HG03442 (cell line): ENCODE data around the gene C2CD4A.

ENCODE experiments used
- ATAC-seq: cut with Tn5 transposase; IDR thresholded peaks from one replicate; pipeline ENCODE4 v1.9.1; 2021; ENCODE audit warnings: mild to moderate bottlenecking, moderate library complexity; ENCODE audit not compliant: unreplicated experiment

Gene C2CD4A

GRCh38 chr15:62059108-62059815 is 7.5 kb upstream of the C2CD4A start:
- no peak for ATAC-seq

- peak; percentile 68 for ATAC-seq
Observed at GRCh38 chr15:62059816-62060112, 7.0 kb upstream of the C2CD4A start.

DNA sequence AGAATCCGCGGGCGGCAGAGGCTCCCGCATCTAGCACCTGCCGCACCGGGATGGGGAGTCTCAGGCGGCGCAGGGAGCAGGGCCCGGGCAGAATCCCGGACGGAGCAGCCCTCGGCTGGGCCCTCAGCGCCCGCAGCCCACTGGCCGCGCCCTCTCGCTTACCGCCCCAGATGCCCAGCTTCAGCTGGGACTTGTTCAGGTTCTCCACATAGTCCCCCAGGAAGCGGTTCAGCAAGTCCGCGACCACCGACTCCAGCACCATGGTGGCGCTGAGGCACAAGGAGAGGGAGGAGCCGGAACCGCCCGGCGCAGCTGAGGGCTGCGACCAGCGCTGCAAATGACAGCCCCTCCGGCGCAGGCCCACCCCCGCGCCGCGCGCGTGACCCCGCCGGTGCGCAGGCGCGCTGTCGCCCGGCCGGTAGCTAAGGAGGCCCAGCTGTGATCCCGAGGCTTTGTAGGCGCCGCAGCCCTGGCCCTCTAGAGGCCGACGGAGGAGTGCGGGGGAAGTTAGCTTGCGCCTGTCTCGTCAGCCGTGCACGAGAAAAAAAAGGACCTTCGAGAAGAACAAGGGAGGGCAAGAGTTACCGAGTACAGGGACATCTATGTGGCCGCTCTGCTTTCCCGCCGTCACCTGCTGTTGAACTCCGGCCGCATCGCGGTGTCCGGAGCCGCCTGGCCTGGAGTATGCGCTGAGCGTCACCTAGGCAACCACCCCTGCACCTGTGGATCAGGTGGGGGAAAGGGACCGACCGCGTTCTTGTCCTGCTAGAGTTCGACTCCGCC is 6.5 kb upstream of the C2CD4A start, which contains the start of gene VPS13C:
VPS13C (minus strand) TSS at position 335 of the 783 bp plus-strand sequence; CDS start at position 262, 73 bp downstream.
- ATAC-seq = peak; percentile 81

GRCh38 chr15:62060896-62061280 is 5.9 kb upstream of the C2CD4A start:
- ATAC-seq = no peak

DNA sequence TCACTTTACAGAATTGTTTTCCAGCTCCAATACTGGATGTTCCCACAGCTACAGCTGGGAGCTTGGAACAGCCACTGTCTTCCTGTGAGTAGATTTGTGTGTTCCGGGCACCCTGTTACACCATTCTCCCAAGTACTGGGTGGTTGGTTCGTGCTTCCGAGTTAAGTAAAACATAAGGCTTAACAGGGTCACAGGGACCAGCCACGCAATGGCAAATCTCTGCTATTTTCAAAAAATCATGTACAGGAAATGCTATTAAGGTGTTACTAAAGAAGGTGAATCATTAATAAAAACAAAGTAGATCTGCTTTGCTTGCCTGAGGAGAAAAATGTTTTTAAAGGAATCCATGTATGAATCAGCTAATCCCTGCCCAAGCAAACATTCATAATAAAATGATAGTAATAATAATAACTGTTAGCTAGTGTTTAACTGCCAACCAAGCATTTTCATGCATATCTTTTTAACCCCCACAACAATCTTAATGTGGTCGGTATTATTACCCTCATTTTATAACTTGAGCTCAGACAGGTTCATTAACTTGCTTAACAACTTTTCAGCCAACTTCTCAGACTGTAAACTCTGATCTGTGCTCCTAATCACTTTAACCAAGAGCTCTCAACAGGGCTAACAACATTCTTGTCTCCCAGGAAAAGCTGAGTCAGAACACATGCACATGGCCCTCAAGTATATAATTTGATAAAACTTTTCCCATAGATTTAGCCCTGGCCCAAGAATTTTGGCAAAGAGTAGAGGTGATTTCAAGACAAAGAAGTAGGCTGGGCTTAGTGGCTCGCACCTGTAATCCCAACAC is 2.7 kb upstream of the C2CD4A start:
- ATAC-seq = no peak

GRCh38 chr15:62067448-62068044 is 769 bp downstream of the C2CD4A start:
- no peak for ATAC-seq

GRCh38 chr15:62068071-62068809 is 1.5 kb downstream of the C2CD4A start:
- ATAC-seq = no peak

- no peak for ATAC-seq
Observed at GRCh38 chr15:62068810-62069167, 2.0 kb downstream of the C2CD4A start.

GRCh38 chr15:62069551-62069950 is 2.8 kb downstream of the C2CD4A start:
- ATAC-seq = no peak

- no peak for ATAC-seq
Observed at GRCh38 chr15:62071711-62072308, 5.0 kb downstream of the C2CD4A start.

DNA sequence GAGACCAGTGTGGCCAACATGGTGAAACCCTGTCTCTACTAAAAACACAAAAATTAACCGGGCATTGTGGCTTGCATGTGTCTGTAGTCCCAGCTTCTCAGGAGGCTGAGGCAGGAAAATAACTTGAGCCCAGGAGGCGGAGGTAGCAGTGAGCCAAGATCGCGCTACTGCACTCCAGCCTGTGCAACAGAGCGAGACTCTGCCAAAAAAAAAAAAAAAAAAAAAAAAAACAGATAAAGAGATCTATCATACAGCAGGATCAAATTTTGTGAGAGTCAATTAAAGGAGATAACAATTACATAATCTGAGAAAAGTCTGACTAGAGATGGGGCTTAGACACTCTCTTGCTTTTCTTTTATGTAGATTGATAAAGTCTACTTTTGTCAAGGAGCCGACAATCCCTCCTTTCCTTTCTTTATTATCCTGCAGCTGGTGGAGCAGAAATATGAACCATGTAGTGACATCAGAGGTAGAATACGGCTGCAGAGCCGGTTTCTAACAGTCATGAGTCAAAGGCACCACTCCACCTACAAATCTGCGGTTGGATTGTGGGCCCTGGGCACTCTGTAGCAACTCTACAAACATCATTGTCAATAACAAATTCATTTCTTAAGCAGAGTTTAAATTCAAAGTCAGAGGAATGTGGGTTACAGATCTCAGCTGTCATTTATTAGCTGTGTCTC is 9.0 kb downstream of the C2CD4A start:
- ATAC-seq = no peak

DNA sequence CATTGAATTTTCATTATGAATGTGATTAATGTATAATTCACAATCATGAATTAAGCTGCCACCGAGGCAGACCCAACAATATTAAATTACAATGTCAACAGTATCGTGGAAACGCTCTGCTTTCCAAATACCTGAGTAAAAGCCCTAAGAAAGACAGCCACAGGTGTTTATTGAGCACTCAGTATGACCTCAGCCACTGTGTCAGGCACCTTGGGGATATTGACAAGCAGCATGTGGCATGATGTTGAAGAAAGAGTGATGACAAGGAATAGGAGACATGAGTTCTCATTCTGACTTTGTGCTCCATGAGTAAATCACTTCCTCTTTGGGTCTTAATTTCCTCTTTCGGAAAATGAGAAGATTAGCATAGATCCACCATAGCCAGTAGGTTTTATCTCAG is 12.8 kb downstream of the C2CD4A start:
- ATAC-seq = no peak

GRCh38 chr15:62083194-62084154 is 16.7 kb downstream of the C2CD4A start:
- no peak for ATAC-seq

GRCh38 chr15:62085740-62086139 is 19.0 kb downstream of the C2CD4A start:
- no peak for ATAC-seq

DNA sequence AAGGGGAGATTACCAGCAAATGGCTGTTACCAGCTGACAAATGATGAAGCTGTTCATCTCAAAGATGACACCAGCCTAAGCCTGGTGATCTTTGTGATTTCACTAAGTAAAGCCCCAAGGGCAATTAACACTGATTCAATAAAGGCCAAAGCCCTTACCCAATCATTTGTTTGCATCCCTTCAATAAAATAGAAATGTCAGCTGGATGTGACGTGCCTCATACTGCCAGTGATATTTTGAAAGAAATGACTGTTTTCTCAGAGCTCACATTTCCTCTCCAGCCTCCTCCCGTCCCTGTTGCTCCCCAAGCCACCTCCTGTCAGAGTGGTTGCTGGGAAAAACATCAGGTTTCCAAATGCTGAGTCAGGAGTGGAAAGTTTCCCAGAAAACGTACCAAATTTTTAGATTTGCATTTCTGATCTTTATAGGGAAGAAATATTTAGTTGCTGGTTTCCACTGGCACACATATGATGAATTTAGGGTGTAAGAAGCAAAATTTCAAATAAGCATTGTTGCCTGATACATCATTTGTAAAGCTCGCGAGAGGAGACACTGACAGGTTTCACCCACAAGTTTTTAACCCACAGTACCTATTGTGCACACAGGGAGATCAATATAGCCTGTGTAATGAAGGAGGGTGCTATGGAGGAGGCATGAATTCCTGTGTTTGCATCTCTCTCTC is 21.0 kb downstream of the C2CD4A start:
- no peak for ATAC-seq

- no peak for ATAC-seq
Observed at GRCh38 chr15:62088353-62088693, 21.5 kb downstream of the C2CD4A start.

GRCh38 chr15:62089616-62090015 is 22.8 kb downstream of the C2CD4A start:
- no peak for ATAC-seq

- ATAC-seq = no peak
Observed at GRCh38 chr15:62090988-62091387, 24.2 kb downstream of the C2CD4A start.
